Stimulated activated CD8-positive, alpha-beta memory T cell treated with anti-CD3 and anti-CD28 coated beads, Interleukin-4, amount 100 ng/mL, for 4 hours (primary cell): Measurements from ENCODE around the gene TRIM65.
"Not testable (repeated sequence)": the region's sequence is repeated elsewhere in the genome, so short reads cannot be mapped to it uniquely, and the experiment has no call there.

Source experiments
- DNase-seq, 2 donors: peaks; one replicate each; pipeline ENCODE4 v3.0.0-alpha.2; 2020; ENCODE audit warnings: low read depth in 2 of 2, low spot score in 1 of 2

TRIM65 gene

DNA sequence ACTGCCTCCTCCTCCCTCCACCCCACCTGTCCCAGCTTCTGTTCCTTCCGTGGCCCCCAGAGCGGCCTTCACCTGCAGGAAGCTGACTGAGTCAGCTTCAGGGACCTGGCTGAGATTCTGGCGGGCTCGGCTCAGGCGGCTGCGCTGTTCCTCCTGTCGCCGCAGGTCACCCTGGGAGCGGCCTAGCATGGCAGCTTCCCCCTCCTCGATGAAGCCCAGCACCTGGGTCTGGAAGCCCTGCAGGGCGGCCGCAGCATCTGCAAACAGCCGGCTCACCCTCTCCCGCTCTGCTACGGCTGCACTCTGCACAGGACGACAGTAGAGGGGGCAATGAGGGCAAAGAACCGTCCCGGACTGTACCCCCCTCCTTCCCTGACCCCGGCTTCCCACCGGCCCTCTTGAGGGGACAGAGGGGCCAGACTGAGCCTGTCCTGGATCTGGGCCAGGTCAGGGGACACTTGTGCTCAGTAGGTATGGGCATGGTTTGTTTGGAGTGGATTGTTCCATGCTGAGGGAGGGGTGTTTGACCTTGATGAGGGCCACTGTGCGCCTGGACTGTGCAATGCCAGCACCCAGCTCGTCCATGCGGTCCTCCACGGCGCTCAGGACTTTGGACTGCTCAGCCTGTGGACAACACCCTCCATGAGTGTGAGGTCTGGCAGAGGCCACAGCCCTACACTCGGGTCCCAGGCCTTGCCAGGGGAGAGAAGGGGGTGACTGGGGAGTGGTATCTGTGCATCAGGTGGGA is 20.4 kb downstream of the TRIM65 start:
- peak; percentile 34 to 46 for DNase-seq

DNA sequence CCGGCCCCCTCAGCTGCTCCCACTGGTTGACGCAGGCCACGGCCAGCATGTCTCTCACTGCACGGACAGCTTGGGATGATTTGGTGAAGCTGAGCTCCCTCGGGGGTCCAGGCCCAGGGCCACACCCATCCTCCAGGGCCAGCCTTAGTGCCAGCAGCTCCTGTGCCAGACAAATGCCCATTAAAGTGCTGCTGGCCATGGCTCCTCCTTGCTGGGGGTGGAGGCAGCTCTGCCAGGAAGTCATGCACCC is 20.9 kb downstream of the TRIM65 start:
- no peak for DNase-seq

DNA sequence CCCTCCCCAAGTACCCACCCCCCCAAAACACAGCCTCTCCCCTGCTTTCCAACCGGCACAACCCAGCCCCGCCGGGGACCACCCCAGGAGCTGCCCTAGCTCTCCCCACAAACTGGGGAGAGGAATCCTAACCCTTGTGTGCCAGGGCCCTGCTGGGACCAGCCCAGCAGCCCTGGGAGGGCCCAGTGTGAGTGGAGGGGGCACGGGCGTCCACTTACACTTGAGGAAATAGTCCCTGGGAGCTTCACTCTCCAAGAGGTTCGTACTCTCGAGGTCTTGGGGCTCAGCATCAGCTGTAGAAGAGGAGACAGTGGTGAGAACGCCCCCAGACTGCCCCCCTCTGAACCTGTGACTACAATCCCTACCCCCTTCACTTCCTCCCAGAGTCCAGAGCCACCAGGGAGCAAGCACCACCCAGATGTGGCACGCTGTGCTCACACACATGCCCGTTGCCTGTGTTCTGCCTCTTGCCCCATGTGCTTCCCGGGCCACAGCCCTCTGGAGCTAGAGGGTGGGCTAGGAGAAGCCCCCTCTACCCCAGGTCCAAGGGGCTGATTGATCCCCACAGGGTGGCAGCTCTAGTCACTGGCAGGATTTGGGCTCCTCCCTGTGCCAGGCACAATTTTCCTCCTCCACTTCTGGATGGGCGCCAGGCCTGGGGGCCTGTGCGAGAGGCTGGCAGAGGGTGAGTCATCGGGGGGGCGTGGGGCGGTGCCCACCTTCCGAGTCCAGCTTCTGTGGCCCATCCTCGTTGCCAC is 21.4 kb downstream of the TRIM65 start:
- no peak for DNase-seq

DNA sequence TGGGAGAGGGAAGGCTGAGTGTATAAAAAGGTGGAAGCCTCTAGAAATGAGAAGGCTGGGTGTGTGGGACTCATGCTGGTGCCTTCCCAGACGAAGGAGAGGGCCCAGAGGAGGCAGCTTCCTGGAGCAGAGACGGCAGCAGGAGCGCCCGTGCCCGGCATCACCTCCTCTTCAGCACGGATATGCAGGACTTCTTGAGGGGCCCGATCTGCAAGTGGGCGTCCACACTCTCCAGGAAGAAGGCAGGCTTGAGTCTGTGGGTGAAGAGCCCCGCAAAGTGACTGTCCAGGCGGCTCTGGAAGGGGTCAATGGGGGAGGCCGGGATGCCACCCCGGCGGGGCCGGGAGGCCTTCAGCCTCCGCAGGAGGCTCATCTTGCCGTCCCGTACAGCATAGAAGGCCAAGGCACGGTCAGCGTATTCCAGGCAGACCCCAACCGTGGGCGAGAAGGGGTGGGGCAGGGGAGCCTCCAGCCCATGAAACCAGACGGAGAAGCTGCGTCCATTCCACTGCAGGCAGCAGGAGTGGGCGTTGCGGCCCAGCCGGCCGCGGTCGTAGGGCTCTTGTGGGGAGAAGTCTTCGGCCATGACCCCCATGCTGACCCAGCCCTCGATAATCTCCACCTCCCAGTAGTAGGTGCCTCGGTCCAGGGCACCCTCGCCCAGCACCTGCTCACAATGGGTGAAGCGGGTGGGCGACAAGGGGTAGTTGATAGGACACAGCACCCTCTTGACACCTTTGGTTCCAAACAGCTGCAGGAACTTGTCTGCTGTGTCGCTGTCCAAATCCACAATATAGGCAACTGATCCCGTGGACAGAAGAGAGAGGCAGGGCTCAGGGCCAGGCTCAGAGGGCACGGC is 22.2 kb downstream of the TRIM65 start:
- no peak for DNase-seq

DNA sequence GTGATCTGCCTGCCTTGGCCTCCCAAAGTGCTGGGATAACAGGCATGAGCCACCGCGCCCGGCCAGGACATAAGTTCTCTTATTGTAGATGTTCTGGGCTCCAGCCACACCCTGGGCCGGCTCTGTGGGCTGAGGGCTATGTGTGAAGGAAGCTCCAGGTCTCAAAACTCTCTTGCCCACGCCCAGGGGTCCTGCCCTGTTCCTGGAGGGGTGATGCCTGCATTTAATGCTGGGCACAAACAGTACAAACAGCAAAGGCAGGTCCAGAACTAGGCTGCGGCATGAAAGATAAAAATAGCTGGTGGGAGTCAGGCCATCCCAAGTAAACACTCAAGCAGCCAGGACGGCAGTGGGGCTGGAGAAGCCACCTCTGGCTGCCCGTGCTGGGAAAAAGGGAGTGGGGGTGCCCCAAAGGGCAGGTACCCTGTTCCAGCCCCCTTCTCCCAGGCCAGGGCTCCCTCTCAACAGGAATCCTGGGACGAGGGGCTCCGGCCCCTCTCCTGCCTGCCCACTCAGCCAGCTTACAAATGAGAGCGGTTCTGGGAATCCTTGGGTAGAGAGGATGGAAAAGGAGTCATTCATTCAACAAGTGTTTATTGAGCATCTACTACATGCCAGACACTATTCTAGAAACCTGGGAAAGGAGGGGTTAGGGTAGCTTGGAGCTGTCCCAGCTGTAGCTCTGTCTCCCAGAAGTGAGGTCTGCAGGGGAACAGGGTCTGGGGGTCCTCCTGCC is 23.0 kb downstream of the TRIM65 start:
- no peak for DNase-seq

DNA sequence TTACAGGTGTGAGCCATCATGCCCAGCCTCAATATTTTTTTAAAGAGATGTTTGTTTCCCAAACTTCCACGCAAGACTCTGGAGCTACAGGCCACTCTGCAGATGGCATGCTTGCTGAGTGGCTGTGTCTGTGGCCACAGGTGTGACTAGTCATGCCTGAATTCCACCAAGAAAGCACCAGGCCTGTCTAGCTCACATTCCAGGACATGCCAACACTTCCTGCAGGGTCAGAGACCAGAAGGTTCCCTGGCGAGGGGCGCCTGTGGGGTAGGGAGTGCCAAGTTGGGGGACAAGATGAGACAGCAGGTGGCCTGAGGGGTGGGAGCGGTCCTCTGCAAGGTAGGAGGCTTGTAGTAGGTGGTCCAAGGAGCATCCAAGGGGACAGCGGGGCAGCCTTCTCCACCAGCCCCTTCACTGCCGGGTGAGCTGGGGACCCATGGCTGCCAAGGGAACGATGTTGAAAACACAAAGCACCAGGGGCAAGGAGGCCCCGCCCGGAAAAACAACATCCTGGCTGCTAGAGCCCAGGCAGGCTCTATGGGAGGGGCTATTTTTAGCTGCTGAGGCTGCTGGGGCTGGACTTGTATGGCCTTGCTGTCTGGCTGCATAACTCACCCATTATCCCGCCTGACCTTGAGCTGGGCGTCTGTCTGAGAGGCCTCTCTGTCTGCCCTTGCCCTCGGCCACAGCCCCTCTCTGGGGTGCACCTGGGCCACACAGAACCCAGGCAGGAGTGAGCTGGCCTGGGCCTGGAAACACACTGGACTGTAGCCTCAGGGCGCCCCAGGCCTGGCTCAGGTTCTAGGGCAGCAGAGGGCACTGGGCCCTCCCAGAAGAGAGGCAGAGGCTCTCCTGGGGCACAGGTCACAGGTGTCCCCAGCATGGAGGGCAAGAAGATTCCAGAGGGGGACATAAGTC is 24.1 kb downstream of the TRIM65 start:
- DNase-seq = no peak

DNA sequence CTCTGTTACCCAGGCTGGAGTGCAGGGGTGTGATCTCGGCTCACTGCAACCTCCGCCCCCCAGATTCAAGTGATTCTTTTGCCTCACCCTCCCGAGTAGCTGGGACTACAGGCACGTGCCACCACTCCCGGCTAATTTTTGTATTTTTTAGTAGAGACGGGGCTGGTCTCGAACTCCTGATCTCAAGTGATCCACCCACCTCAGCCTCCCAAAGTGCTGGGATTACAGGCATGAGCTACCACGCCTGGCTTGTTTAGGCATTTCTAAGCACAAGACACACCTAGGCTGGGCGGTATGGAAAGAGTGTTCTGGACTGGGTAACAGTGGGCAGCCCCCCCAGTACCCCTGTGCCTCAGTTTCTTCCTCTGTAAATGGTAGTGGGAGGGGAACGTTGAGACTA is 26.5 kb downstream of the TRIM65 start:
- DNase-seq = not testable (repeated sequence)

DNA sequence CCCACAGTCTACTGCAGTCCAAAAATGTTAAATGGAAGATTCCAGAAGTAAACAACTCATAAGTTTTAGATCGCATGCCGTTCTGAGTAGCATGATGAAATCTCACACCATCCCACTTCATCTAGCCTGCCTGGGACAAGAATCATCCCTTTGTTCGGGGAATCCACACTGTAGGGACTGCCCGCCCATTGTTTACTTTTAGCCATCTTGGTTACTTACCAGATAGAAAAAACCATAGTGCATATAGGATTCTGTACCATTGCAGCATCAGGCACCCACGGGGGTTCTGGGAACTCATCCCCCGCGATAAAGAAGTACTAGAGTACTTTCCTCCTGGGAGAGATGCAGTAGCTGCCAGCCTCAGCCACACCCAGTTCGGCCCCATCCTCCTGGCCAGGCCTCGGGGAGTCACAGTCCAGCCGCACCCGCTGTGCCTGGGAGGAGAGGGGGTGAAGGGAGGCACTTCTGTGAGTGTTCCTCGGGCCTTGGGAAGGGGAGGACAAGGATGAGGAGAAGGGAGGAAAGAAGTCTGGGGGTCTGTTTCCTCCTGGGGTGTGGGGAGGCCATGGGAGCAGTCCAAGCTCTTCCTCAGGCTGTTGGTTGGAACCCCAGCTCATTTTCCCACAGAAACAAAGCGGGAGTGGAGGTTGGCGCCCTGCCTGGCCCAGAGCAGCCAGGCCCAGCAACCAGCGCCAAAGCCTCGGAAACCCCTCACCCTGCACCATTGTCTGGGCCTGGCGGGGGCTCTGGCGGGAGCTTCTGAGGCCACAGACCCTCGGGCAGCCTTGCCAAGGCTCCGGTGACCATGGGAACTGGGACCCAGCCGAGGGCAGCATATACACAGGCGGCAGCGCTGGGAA is 27.2 kb downstream of the TRIM65 start:
- DNase-seq = no peak

DNA sequence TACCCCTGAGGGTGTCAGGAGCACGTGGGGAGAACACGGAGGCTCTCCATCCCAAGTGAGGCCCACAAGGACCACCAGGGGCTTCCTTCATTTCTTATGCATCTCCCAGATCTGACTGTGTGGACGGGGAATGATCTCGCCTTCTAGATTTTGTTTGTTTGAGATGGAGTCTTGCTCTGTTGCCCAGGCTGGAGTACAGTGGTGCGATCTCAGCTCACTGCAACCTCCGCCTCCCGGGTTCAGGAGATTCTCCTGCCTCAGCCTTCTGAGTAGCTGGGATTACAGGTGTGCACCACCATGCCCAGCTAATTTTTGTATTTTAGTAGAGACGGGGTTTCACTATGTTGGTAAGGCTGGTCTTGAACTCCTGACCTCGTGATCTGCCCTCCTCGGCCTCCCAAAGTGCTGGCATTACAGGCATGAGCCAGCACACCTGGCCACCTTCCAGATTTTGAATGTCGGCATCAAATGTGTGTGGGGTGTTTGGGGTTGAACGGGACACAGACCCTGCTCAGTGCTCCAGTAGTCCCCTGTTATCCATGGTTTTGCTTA is 27.9 kb downstream of the TRIM65 start:
- not testable (repeated sequence) for DNase-seq

DNA sequence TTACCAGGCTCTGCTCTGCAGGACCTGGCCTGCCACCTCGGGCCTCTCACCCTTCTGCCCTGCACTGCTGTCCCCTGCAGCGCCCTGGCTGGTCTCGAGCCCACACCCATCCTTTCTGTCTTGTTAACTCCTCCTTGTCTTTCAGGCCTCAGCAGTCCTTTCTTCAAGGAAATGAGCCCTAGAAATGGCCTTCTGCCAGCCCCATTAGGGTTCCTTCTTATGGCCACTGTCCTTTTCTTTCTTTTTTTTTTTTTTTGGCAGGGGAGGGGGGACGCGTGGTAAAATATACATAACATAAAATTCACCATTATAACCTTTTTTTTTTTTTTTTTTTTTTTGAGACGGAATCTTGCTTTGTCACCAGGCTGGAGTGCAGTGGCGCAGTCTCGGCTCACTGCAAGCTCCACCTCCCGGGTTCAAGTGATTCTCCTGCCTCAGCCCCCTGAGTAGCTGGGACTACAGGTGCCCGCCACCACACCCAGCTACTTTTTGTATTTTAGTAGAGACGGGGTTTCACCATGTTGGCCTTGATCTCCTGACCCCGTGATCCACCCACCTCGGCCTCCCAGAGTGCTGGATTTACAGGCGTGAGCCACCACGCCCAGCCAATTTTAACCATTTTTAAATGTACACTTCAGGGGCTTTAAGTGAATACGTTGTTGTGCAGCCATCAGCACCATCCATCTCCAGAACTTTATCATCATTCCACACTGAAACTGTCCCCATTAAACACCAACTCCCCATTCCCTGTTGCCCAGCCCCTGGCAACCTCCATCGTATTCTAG is 31.2 kb downstream of the TRIM65 start:
- DNase-seq = not testable (repeated sequence)

DNA sequence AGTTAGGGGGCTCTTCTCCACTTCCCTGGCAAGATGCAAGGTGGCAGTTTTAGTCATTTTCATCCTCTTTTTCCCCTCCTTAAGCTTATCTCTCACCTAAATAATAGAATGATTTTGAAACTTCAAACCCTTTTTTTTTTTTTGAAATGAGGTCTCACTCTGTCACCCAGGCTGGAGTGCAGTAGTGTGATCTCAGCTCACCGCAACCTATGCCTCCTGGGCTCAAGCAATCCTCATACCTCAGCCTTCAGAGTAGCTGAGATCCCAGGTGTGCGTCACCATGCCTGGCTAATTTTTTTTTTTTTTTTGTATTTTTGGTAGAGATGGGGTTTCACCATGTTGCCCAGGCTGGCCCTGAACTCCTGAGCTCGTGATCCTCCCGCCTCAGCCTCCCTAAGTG is 31.9 kb downstream of the TRIM65 start:
- DNase-seq = not testable (repeated sequence)

DNA sequence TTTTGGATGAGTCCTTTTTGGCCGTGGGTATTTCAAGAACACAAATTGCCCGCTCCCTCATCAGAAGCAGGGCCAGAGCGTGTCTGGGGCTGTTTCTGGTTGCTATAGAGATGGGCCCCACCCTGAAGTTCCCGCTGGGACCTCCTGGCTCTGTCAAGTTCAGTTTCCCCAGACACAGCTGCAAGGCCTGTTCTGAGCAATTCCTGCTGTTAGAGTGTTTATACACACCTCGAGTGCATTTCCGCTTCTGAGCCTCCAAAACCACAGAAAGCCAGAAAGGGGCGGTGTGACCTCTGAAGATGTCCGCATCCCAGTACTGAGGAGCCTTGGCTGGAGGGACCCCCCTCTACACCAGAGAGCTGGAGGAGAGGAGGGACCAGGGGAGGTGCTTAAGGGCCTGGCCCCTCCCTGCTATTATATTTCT is 32.3 kb downstream of the TRIM65 start:
- no peak for DNase-seq

DNA sequence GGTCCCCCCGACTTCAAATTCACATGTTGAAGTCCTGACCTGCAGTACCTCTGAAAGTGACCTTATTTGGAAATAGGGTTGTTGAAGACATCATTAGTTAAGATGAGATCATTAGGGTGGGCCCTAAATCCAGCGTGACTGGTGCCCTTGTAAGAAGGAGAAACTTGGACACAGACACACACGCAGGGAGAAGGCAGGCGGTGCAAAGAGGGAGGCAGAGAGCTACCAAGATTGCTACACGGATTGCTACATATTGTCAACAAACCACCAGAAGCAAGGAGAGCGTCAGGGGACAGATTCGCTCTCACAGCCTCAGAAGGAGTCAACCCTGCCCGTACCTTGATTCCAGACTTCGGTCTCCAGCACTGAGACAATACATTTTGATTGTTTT is 34.8 kb downstream of the TRIM65 start:
- DNase-seq = no peak

DNA sequence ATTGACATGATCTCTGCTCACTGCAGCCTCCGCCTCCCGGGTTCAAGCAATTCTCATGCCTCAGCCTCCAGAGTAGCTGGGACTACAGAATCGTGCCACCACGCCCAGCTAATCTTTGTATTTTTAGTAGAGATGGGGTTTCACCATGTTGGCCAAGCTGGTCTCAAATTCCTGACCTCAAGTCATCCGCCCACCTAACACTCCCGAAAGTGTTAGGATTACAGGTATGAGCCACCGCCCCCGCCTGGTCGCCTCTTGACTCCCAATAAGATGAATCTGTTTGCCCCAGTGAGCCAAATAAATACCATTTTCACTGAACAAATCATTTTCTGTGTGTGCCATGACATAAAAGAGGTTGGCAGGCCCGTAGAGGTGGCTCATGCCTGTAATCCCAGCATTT is 37.4 kb downstream of the TRIM65 start:
- not testable (repeated sequence) for DNase-seq

DNA sequence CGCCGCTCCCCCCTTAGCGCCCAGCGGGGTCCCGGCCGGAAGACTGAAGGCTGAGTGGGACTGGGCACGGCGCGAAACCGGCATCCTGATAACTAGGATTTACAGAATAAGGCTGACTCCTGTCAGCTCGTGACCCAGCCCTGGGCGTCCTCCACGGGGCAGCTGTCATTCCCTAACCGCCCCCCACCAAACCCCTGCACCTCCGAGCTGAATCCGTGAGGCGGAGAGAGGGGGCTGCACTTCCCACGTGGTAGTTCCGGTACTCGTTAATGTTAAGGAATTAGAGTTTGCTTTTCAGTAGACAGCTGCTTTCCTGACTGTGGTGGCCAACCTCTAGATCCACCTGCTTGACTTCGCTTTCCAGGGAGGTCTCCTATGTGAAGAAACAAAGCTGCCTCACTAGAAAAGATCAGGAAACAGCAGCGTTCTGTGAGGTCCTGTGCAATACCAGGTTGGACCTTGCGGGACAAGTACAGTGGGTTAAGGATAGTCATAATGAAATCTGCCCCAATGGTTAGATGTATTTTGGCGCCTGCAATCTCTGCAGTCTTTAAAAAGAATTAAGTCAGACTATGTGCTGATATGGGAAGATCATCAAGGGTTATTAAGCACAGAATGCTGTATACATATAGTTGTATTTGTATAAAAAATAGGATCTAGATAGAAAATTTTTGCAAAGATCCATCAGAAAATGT is 40.5 kb downstream of the TRIM65 start:
- no peak for DNase-seq

DNA sequence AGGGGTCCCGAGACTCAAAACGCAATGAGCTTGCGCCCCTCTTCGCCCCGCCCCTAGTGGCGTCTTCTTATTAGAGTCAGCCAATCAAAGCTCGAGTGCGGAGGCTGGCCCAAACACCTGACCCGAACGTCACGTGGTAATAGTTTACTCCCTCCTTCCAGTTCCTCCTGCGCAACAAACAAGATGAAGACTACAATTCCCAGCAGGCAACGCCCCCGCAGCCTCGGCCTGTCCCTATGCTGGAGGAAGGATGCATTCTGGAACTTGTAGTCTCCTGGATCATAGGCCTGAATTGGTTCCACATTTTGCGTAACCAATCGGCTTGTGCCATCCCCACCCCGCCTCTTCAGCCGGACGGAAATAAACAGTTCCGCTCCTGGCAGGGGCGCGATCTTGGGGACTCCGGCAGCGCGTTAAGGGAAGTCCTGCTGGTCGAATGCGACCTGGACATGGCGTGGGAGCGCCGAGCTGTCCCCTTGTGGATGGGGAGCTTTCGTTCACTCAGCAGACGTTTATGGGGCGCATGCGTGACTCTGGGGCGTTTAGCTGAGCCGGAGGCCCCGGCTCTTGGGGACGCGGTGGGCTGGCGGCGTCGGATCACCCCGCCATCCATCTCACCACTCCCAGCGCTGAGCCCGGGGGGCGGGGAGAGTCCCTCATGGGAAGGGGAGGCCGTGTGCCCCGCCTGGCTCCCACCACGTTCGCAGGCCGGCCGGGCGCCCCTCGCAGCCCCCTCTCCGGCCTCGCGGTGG is 41.3 kb downstream of the TRIM65 start, which contains the start of gene WBP2:
TSS of gene WBP2 (minus strand) at position 26 of the 752 bp plus-strand sequence. CDS start 38 bp downstream, outside the sequence.
- DNase-seq = peak; percentile 93 to 98

DNA sequence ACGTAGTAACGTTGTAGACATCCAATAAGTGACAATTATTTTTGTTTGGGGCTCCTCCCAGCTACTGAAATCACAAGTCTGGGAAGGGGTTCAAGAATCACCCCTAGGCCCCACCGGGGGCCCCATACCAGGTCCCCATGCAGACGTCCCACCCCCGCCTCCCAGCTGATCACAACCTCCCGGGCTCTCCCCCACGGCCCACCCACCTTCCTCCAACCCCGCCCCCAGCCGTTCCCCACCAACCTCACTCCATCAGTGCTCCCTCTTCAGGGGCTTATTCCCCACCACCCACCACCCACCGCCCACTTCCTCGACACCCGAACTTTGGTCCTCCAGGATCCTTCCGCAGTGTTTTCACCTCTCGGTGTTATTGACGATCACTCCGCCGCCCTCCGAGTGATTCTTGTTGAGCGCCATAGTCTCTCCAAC is 41.9 kb downstream of the TRIM65 start:
- no peak for DNase-seq
